ENCODE measurements around the gene INTS7.

Gene INTS7

GRCh38 chr1:212035123-212035834 lies at the start of gene INTS7, which contains the start of gene DTL:
Gene INTS7, minus strand, starts transcription at chr1:212035557. Its CDS starts 120 bp downstream, at chr1:212035437.
Gene DTL, plus strand, starts transcription at chr1:212035748. Its CDS starts 143 bp downstream, at chr1:212035891.
- DNase-seq = peak; percentile 99

GRCh38 chr1:212082765-212083406 lies 47.5 kb upstream of the INTS7 start:
- no peak for DNase-seq

GRCh38 chr1:212078826-212079225 lies 43.5 kb upstream of the INTS7 start:
- no peak for DNase-seq

- peak; percentile 10 to 32 for DNase-seq
Observed at GRCh38 chr1:212077028-212077427, 41.7 kb upstream of the INTS7 start.

GRCh38 chr1:212074856-212075255 lies 39.5 kb upstream of the INTS7 start:
- DNase-seq = no peak

GRCh38 chr1:212074313-212074712 lies 39.0 kb upstream of the INTS7 start:
- no peak for DNase-seq

- peak in 1 of 2 donors; percentile 14 for DNase-seq
Observed at GRCh38 chr1:212073490-212073889, 38.1 kb upstream of the INTS7 start.

GRCh38 chr1:212072047-212072446 lies 36.7 kb upstream of the INTS7 start:
- DNase-seq = no peak

GRCh38 chr1:212070720-212071302 lies 35.5 kb upstream of the INTS7 start:
- DNase-seq = peak; percentile 27 to 65

- DNase-seq = no peak
Observed at GRCh38 chr1:212067787-212068186, 32.4 kb upstream of the INTS7 start.

- DNase-seq = peak; percentile 52 to 54
Observed at GRCh38 chr1:212062832-212063438, 27.6 kb upstream of the INTS7 start.

- no peak for DNase-seq
Observed at GRCh38 chr1:212060632-212061472, 25.5 kb upstream of the INTS7 start.

GRCh38 chr1:212055333-212055732 lies 20.0 kb upstream of the INTS7 start:
- no peak for DNase-seq

- no peak for DNase-seq
Observed at GRCh38 chr1:212053993-212054392, 18.6 kb upstream of the INTS7 start.

GRCh38 chr1:212045981-212046380 lies 10.6 kb upstream of the INTS7 start:
- no peak for DNase-seq

GRCh38 chr1:212044851-212045250 lies 9.5 kb upstream of the INTS7 start:
- DNase-seq = no peak

GRCh38 chr1:212042436-212042835 lies 7.1 kb upstream of the INTS7 start:
- DNase-seq = no peak

GRCh38 chr1:212040629-212041412 lies 5.5 kb upstream of the INTS7 start:
- DNase-seq = no peak

- no peak for DNase-seq
Observed at GRCh38 chr1:212039622-212040021, 4.3 kb upstream of the INTS7 start.

- no peak for DNase-seq
Observed at GRCh38 chr1:212037900-212038299, 2.5 kb upstream of the INTS7 start.

GRCh38 chr1:212035835-212036605 lies 663 bp upstream of the INTS7 start:
- DNase-seq = no peak
